ENCODE results near the gene AAK1.
"Not testable (repeated sequence)": the region's sequence is repeated elsewhere in the genome, so short reads cannot be mapped to it uniquely, and the experiment has no call there.

AAK1 gene

GRCh38 chr2:69592511-69592910 lies 51.0 kb downstream of the AAK1 start:
- DNase-seq: no peak

DNA sequence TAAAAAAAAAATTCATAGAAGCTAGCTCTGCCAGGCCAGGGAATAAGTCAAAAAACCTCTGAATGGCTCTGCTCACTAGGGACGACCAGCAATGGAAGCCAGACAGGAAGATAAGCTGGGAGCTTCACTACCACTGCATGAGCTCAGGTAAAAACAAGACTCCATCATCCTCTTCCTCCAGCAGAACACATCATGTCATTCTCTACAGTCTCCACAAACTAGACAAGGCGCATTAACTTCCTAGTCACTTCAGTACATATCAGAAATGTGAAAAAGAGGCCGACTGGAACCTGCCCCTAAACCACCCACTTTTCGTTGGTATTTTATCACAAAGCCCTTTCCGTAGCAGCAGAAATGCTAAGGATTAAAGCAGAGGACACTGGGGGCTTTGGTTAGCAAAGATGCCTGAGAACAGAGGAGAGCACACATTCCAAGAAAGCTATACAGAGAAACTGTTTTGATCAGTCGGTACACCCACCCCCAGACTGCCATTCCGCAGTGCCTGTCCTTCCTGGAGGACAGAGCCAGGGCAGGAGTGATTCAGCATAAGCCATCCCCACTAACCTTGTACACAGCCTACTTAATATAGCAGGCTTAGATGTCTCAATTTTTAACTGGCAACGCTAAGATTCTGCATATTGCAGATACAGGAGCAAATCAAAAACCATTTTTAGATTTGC lies 53.4 kb downstream of the AAK1 start:
- no peak for DNase-seq

DNA sequence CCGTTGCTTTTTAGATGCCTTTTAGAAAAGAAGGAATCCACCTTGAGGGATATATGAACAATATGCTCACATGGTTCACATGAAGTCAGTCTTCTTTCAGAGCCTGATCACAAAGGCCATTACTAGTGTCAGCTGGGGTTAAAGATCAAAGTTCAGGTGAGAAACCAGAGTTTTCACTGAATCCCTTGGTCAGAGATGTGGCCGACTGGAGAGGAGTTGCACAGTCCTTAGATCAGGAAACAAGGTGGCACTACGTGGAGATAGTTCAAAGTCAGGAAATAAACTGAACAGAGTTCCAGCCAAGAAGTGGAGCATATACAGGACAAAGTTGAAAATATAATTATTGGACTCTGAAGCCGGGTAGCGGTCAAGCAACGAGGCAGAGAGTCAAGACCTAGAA lies 54.6 kb downstream of the AAK1 start:
- no peak for DNase-seq

DNA sequence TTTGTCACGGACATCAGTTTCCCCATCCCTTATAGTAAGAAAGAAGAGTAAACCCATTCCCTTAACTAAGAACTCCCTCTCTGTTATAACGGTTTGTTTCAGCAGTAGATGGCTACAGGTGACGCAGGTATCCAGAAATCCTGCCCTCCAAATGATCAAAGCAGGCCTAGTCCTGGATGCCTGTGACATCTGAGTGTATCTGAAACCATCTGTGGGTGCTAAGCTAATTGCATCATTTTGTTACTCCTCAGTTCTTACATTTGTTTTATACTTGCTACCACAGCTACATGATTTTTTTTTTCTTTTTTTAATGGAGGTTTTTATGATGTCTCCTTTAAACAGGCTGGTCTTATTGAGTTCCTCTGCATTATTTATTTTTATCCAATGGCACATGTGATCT lies 55.1 kb downstream of the AAK1 start:
- no peak for DNase-seq

- DNase-seq: no peak
Measured at GRCh38 chr2:69585855-69586555, 57.5 kb downstream of the AAK1 start.

DNA sequence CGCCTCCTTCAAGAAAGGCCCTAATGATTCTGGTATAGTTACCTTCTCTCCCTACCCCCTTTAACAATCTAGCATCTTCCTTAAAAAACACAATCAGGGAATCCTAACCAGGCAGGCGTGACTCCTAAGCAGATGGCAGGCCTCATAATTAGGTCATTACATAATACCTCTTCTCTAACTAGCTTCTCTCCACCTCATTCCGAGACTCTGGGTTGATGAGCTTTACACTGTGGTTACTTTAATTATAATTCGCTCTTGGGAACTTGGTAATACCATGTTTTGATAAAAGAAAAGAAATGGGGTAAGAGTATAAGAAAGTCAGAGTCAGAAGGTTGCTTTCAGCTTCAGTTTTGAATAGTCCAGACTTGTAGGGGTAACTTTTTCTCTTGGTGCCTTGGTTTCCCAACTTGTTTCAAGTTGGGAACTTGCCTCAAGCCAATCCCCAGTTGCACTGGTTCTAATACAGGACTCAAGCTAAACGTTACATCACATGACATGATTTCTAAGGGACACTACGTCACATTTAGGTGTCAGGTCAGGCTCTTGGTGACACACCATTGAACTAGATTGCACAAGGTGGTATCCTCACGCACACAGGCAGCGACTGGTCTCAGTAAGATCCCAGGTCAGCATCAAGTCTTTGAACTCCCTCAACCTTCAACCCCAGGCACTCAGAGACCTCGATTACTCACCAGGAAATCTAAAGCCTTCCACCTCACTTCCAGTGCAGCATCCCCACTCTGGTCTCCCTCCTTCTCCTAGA lies 59.2 kb downstream of the AAK1 start:
- no peak for DNase-seq

- no peak for DNase-seq
Measured at GRCh38 chr2:69583321-69583833, 60.2 kb downstream of the AAK1 start.

- no peak for DNase-seq
Measured at GRCh38 chr2:69582582-69583176, 60.9 kb downstream of the AAK1 start.

GRCh38 chr2:69581774-69582581 lies 61.6 kb downstream of the AAK1 start:
- DNase-seq: no peak

DNA sequence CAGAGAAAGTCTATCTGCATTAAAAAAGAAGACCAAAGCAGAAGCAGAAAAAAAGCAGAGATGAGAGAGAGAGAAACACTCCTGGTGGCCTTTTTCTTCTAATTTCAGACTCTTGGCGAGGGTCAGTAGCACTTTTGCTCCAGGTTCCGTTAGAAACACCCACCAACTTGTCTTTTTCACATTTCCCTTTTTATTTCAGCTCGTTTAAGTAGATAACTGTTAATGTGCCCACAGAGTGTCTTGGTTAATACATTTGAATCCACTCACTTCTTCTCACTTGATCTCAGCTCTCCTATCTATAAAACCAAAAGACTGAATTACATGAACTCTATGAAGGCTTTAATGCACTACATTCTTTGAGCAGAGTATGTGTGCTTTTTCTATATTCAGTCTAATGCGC lies 63.1 kb downstream of the AAK1 start:
- no peak for DNase-seq

DNA sequence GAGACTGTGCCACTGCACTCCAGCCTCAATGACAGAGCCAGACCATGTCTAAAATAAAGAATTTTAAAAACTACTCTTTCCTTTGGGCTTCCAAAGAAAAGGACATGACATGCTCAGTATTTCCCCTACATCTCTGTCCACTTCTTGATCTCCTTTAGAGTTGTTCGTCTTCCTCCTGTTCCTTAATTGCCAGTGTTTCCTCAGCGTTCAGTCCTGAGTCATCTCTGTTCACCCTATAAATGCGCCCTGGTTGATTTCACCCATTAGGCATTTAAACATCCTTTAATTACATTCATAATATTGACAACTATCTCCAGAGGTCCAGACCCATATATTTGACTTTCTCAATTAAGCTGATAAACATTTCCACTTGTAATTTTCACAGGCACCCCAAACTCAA lies 64.0 kb downstream of the AAK1 start:
- DNase-seq: no peak

- no peak for DNase-seq
Measured at GRCh38 chr2:69578198-69578540, 65.4 kb downstream of the AAK1 start.

DNA sequence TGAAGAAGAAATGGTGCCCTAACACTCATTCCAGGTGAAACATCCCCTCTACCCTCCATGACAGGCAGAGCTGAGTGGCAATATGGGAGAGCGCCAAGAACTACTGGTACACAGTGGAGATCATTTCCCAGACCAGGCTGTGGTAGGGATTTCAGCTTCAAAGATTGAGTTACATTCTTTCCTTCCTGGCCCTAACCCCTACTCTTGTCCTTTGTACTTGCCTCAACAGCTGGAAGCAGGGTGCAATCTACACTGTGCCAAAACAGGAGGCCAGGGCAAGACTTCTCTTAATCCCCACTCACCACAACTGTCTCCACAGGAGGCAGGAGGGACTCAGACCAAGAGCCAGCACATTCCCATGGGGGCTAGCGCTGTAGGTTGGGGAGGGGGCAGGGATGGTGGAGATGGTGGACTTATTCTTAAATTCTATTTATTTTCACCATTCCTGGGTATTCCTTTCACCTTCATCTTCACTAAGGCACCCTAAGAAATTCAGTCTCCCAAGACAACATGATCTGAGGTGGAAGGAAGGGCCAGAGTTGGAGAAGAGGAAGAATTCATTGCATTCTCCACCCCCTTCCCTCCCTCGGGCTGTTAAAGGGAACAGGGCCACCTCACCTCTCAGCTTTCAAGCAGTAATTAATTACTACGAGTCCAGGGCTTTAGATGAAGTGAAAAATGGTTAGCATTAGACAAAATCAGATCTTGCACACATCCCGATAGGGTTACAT lies 65.9 kb downstream of the AAK1 start:
- DNase-seq: no peak

DNA sequence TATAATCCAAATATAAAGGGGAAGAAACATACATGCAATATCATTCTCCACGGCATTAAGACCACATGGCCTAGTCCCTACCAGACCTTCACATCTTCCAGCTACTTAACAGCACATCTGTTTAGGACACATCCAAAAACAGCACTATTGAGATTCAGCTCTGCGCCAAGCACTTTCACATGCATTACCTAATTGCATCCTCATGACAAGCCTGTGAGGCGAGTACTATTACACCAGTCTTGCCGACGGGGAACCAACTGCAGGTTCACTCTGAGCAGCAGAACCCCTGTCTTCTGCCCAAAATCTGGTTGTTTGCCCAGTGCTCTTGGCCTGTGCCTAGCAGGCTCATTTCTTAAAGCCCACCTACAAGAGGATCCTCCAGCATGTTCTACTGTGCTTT lies 66.7 kb downstream of the AAK1 start:
- DNase-seq: no peak

GRCh38 chr2:69575926-69576325 lies 67.6 kb downstream of the AAK1 start:
- no peak for DNase-seq

- not testable (repeated sequence) for DNase-seq
Measured at GRCh38 chr2:69575371-69575770, 68.2 kb downstream of the AAK1 start.

- no peak for DNase-seq
Measured at GRCh38 chr2:69572641-69573040, 70.9 kb downstream of the AAK1 start.

GRCh38 chr2:69571189-69571588 lies 72.3 kb downstream of the AAK1 start:
- DNase-seq: no peak

- DNase-seq: no peak
Measured at GRCh38 chr2:69570474-69570873, 73.1 kb downstream of the AAK1 start.

DNA sequence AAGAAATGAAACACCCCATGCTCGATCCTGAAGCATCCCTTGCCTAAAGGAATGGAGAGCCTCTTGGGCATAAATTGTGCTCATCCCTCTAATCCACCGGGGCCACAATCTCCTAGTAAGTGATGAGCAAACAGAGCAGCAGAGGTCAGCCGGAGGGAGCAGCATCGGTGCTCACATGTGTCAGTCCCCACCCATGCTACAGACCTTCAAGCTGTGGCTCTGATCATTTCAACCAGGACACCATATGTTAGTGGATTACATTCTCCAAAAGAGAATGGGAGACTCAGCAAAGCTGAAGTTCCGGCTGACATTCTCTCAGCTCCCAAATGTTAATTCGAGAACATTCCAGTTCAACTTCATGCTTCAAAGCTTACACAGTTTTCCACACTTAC lies 75.6 kb downstream of the AAK1 start:
- no peak for DNase-seq

DNA sequence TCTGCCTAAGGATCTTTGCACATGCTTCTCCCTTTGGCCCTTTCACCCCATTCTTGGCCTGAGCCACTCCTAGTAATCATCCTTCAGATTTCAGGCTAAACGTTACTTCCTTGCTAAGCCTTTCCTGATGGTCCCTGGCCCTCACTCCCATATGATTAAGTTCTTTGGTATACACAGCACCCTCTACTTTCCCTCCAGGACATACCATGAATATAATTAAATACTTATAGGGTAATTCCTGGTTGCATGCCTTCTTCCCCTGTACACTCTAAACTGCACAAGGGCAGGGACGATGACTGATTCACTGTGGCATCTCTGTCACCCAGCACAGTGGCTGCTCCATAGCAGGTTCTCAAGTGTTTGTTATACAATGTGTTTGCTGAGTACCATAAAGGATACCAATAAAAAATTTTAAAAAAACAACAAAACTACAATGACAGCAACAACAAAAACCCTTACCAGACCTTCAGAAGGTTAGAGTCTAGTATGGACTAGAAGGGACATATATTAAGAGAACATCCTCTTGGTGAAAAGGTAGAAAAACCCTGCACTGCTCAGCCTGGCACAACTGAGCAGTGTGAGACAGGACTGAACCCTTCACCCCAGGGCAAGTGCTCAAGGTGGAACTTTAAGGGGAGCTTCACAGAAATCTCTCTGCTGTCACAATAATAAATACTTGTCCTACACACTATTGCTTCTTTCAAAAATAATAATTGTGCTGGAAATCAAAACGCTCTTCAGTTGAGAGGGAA lies 76.2 kb downstream of the AAK1 start:
- DNase-seq: no peak

All from NCI-H2029 treated with DMSO at 0.1 percent for 48 hours (cell line).